ENCODE results near the gene PI4KB. TPM values are rescaled to one million over a fixed set of nuclear protein-coding genes. Genes with fewer than 3 reads are reported as not detected.

Gene PI4KB
- total and polyA plus RNA-seq, 9 of the 15 experiments (the other 6 are each of a cell fraction or from before 2014, with no cell fraction given), result 3.1 to 65.4 (median 45.1) TPM

DNA sequence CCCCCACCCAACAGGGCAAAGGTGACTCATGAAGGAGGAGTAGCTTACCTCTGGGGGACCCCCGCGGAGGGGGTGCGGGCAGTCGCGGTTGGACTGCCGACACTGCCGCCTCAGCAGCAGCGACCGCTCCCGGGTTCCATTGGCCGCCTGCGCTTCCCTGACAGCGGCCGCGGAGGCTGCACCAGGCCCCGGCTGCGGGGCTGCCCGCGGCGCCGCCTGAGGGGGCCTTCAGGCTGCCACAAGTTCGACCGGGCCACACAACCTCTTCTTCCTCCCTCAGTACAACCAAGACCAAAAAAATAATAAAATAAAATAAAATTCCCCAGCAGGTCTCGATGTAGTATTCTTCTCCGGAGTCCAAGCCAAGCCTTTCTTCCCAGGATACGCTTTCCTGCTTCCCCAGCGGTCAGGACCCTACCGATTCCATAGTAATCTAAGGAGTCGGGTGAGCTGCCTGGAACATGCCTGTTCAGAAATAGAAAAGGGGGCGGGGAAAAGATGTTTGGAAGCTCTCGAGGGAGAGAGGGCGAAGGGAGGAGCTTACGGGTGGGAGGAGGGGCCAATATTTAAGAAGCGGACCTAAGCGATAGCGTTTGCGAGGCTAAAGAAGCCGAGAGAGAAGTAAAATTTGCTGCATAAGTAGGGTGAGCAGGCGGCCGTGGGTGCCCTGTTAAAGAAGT lies at the start of gene PI4KB (continued):
- TF ChIP-seq TFAM (CRISPR knock-in tag; conservative IDR thresholded peaks at IDR 0.05) (no peak), TBP (optimal IDR thresholded peaks at IDR 0.05; ENCODE audit: low read depth, low read length) (peak; percentile 65), KLF16 (IDR thresholded peaks at IDR 0.05) (no peak), ZNF354B (CRISPR knock-in tag; IDR thresholded peaks at IDR 0.05) (no peak), SUPT5H (IDR thresholded peaks at IDR 0.05) (peak; percentile 77), SMAD4 (CRISPR knock-in tag; conservative IDR thresholded peaks at IDR 0.05) (peak; percentile 46; the same call in 1 of the 2 replicates), KDM5B (IDR thresholded peaks at IDR 0.05; ENCODE audit: insufficient replicate concordance, low read depth, low read length) (peak; percentile 62), E2F5 (CRISPR knock-in tag; IDR thresholded peaks at IDR 0.05) (no peak), HNRNPK (IDR thresholded peaks at IDR 0.05; ENCODE audit: low read depth, low read length, poor library complexity, severe bottlenecking) (no peak), HNRNPL (IDR thresholded peaks at IDR 0.05; ENCODE audit: low read depth, low read length) (no peak), MAZ (CRISPR knock-in tag; conservative IDR thresholded peaks at IDR 0.05 in 1 of 2, IDR thresholded peaks at IDR 0.05 in 1 of 2) (0 out of 4 replicates have a peak, but pooled peaks of 1 of the 2 experiments have one; percentile 41), ZNF717 (CRISPR knock-in tag; IDR thresholded peaks at IDR 0.05) (no peak), ARNT (IDR thresholded peaks at IDR 0.05) (peak in 1 of 2 experiments; percentile 79; a peak in 1 of 4 replicates), ZNF639 (CRISPR knock-in tag; conservative IDR thresholded peaks at IDR 0.05 in 1 of 2, IDR thresholded peaks at IDR 0.05 in 1 of 2) (peak in 1 of 2 experiments; percentile 43; a peak in 2 of 4 replicates), ZBED1 (IDR thresholded peaks at IDR 0.05) (no peak), SREBF2 (CRISPR knock-in tag; IDR thresholded peaks at IDR 0.05) (no peak)
- TF ChIP-seq, protein P1, sequence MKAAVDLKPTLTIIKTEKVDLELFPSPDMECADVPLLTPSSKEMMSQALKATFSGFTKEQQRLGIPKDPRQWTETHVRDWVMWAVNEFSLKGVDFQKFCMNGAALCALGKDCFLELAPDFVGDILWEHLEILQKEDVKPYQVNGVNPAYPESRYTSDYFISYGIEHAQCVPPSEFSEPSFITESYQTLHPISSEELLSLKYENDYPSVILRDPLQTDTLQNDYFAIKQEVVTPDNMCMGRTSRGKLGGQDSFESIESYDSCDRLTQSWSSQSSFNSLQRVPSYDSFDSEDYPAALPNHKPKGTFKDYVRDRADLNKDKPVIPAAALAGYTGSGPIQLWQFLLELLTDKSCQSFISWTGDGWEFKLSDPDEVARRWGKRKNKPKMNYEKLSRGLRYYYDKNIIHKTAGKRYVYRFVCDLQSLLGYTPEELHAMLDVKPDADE (conservative IDR thresholded peaks at IDR 0.05; ENCODE audit: control insufficient read depth, low read depth, low read length), result peak; percentile 52
- TF ChIP-seq, protein P2, sequence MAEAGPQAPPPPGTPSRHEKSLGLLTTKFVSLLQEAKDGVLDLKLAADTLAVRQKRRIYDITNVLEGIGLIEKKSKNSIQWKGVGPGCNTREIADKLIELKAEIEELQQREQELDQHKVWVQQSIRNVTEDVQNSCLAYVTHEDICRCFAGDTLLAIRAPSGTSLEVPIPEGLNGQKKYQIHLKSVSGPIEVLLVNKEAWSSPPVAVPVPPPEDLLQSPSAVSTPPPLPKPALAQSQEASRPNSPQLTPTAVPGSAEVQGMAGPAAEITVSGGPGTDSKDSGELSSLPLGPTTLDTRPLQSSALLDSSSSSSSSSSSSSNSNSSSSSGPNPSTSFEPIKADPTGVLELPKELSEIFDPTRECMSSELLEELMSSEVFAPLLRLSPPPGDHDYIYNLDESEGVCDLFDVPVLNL (CRISPR knock-in tag; IDR thresholded peaks at IDR 0.05; ENCODE audit: low read depth), result no peak
- TF ChIP-seq, protein P3, sequence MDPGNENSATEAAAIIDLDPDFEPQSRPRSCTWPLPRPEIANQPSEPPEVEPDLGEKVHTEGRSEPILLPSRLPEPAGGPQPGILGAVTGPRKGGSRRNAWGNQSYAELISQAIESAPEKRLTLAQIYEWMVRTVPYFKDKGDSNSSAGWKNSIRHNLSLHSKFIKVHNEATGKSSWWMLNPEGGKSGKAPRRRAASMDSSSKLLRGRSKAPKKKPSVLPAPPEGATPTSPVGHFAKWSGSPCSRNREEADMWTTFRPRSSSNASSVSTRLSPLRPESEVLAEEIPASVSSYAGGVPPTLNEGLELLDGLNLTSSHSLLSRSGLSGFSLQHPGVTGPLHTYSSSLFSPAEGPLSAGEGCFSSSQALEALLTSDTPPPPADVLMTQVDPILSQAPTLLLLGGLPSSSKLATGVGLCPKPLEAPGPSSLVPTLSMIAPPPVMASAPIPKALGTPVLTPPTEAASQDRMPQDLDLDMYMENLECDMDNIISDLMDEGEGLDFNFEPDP (CRISPR knock-in tag; IDR thresholded peaks at IDR 0.05), result no peak
- TF ChIP-seq, protein P4, sequence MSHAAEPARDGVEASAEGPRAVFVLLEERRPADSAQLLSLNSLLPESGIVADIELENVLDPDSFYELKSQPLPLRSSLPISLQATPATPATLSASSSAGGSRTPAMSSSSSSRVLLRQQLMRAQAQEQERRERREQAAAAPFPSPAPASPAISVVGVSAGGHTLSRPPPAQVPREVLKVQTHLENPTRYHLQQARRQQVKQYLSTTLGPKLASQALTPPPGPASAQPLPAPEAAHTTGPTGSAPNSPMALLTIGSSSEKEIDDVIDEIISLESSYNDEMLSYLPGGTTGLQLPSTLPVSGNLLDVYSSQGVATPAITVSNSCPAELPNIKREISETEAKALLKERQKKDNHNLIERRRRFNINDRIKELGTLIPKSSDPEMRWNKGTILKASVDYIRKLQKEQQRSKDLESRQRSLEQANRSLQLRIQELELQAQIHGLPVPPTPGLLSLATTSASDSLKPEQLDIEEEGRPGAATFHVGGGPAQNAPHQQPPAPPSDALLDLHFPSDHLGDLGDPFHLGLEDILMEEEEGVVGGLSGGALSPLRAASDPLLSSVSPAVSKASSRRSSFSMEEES (CRISPR knock-in tag; IDR thresholded peaks at IDR 0.05), result no peak
